Uterus (tissue), 2 donors: Measurements from ENCODE around the gene ITPR1.

Source experiments
- CTCF ChIP-seq, 4 experiments: fragments of 200-600 bp in 2 of 4; fragments of 450-650 bp in 2 of 4; sonication (generic) in 2 of 4; IDR thresholded peaks; one replicate each; pipeline ENCODE4 v1.5.1; 2016 to 2019; ENCODE audit warnings: antibody characterized with exemption in 4 of 4, mild to moderate bottlenecking in 2 of 4, moderate library complexity in 1 of 4
- POLR2A ChIP-seq, 2 donors: fragments of 450-650 bp; IDR thresholded peaks; one replicate each; pipeline ENCODE4 v1.6.1; 2016; ENCODE audit warnings: antibody characterized with exemption in 2 of 2, mild to moderate bottlenecking in 1 of 2, moderate library complexity in 1 of 2

DNA sequence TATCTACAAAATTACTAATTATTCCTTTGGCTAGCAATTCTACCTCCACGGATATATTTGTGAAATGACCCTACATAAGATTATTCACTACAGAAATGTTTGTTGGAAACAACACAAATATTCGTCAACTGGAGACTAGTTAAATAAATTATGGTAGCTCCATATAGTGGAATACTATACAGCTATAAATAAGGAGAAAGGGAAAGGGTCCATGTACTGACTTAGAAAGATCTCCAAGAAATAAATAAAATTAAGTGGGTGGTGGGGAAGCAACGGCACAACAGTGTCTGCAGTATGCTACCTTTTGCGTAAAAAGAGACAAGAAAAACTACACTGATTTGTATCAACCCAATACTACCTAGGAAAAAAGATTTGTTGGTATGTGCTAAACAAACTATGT is 389.4 kb downstream of the ITPR1 start:
- TF ChIP-seq POLR2A (IDR thresholded peaks at IDR 0.05) (no peak), CTCF (IDR thresholded peaks at IDR 0.05) (no peak)
